Left colon (tissue), 2 donors: ENCODE data around the gene GSTK1. TPM values are rescaled to one million over a fixed set of nuclear protein-coding genes. Genes with fewer than 3 reads are reported as not detected.

Source experiments
- ATAC-seq: fragments of 200-7000 bp; cut with Tn5 transposase; one replicate; pipeline ENCODE4 v1.9.1; 2020; ENCODE audit warnings: mild to moderate bottlenecking, moderate library complexity
- DNase-seq, 2 donors: peaks; one replicate each; pipeline ENCODE4 v3.0.0-alpha.2; 2020
- intact Hi-C, 2 donors: fragments of 100-400 bp; cut with DNase I in 1 of 2; cut with micrococcal nuclease in 1 of 2; formaldehyde crosslinking; loops; one replicate each; pipeline versions ENCODE4 v1.11.2 to v1.14.0; 2022; cut with DNase I, micrococcal nuclease
- total RNA-seq, 2 donors: library from RNA; stranded (reverse); fragmentation: NEBNext Ultra II Directional; extraction: Animal tissue kit (Norgen Biotek cat#: 25700); gene quantifications; one replicate each; pipeline ENCODE4 v1.2.1, GENCODE V29; 2021
- donor health status: DM: no; HTN: no; CAD: no.
- donor health status: DM: yes; HTN: yes; CAD: no.

The GSTK1 gene
- total RNA-seq, 2 donors from 2014 or later, result 290 to 349 TPM

DNA sequence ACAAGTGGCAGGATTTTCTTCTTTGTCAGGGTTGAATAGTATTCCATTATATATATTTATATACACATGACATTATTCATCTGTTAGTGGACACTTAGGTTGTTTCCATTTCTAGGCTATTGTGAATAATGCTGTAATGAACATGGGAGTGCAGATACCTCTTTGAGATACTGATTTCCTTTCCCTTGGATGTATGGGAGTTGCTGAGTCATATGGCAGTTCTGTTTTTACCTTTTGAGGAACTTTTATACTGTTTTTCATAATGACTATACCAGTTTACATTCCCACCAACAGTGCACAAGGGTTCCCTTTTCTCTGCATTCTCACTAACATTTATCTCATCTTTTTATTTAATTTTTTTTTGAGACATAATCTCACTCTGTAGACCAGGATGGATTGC lies 50.9 kb downstream of the GSTK1 start:
- no peak for ATAC-seq
- intact Hi-C loops, result no loop called here
- DNase-seq, result no peak

GRCh38 chr7:143315776-143316175 lies 52.5 kb downstream of the GSTK1 start, which contains the start of gene CLCN1:
CLCN1 (plus strand) TSS chr7:143316111; CDS start chr7:143316213, 102 bp downstream.
- intact Hi-C loops, result no loop called here
- DNase-seq (no peak), ATAC-seq (no peak)

DNA sequence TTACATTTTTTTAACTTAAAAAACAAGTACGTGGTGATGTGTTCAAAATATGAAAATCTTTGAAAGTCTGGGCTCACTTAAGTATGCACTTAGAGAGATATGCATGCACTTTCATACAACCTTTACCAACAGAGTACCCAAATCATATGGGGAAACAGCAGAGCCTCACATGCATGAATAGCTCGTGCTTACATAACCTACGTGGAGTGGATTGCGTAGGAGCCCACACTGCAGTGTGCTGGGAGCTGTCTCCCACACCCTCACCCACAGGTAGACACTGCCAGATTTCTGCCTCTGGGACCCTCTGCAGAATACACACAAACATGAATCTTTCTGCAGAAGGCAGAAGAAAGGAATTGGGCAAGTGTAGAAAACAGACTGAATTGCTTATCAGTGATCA lies 53.3 kb downstream of the GSTK1 start:
- ATAC-seq, result no peak
- DNase-seq, result no peak
- intact Hi-C loops, result no loop called here

DNA sequence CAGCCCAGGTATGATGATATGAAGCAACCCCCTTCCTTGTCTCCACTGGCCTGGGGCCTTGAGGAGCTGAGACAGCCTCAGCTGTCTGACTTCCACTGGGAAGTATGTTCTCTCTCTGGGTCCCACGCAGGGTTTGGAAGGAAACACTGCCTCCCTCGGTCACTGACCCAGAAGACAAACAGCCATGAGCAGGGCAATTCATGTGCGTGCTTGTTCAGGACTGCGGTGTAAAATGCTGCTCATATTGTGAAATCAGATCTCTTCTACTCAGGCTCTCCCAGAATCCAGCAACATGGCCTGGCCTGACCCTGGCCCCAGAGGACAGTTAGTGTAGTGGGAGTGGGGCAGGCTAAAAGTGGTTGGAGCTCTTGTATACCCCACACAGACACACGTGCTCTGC lies 55.4 kb downstream of the GSTK1 start:
- ATAC-seq (no peak), DNase-seq (no peak)
- intact Hi-C loops, result no loop called here

Other genes starting within 250 kb of the GSTK1 start
- gene OR9A2, start 236.3 kb upstream of the GSTK1 start, total RNA-seq, result not detected
- not detected for gene OR6V1, start 211.1 kb upstream of the GSTK1 start, total RNA-seq
- not detected for gene PIP, start 131.4 kb upstream of the GSTK1 start, total RNA-seq
- not detected for gene TAS2R39, start 80.0 kb upstream of the GSTK1 start, total RNA-seq
- gene TAS2R40, start 41.4 kb upstream of the GSTK1 start, total RNA-seq, result not detected
- 10 to 100 TPM; 21.8 to 54.1 TPM for gene TMEM139, start 21.5 kb downstream of the GSTK1 start, total RNA-seq
- 10 to 100 TPM; 29.9 to 39.4 TPM for gene CASP2, start 24.9 kb downstream of the GSTK1 start, total RNA-seq
- gene CLCN1, start 52.7 kb downstream of the GSTK1 start, total RNA-seq, result not detected
- gene FAM131B, start 99.3 kb downstream of the GSTK1 start, total RNA-seq, result 1 to 10 TPM in 1 of 2 donors, under 1 TPM in 1; 0.27 to 3.4 TPM
- 10 to 100 TPM; 70.1 to 84.4 TPM for gene ZYX, start 117.9 kb downstream of the GSTK1 start, total RNA-seq
- gene EPHA1, start 145.4 kb downstream of the GSTK1 start, total RNA-seq, result 10 to 100 TPM; 18.2 to 25.1 TPM
- gene TAS2R60, start 180.0 kb downstream of the GSTK1 start, total RNA-seq, result not detected
- not detected for gene TAS2R41, start 214.4 kb downstream of the GSTK1 start, total RNA-seq